Nephron progenitor cell (in vitro differentiated cells): Measurements from ENCODE around the gene YTHDF1.
"Not testable (repeated sequence)": the region's sequence is repeated elsewhere in the genome, so short reads cannot be mapped to it uniquely, and the experiment has no call there.

Source experiments
- DNase-seq: peaks from one replicate; pipeline ENCODE4 v3.0.0; 2021
- H3K27ac Mint-ChIP-seq: 2 replicates; pipeline ENCODE4 v1.8.0; 2021; ENCODE audit warnings: mild to moderate bottlenecking, moderate library complexity, mixed read lengths
- H3K27me3 Mint-ChIP-seq: 2 replicates; pipeline ENCODE4 v1.8.0; 2021; ENCODE audit warnings: mild to moderate bottlenecking, low read depth, mixed read lengths; ENCODE audit not compliant: poor library complexity
- H3K36me3 Mint-ChIP-seq: 2 replicates; pipeline ENCODE4 v1.8.0; 2021; ENCODE audit warnings: low read depth, mixed read lengths
- H3K4me1 Mint-ChIP-seq: 2 replicates; pipeline ENCODE4 v1.8.0; 2021; ENCODE audit warnings: mixed read lengths
- H3K4me3 Mint-ChIP-seq: 2 replicates; pipeline ENCODE4 v1.8.0; 2021; ENCODE audit warnings: mild to moderate bottlenecking, moderate library complexity, mixed read lengths
- H3K9me3 Mint-ChIP-seq: 2 replicates; pipeline ENCODE4 v1.8.0; 2021; ENCODE audit warnings: mild to moderate bottlenecking, moderate library complexity, mixed read lengths
- CTCF ChIP-seq: fragments of 200-600 bp; sonication (generic); IDR thresholded peaks from 2 replicates; pipeline ENCODE4 v1.5.0; 2021; ENCODE audit warnings: antibody characterized with exemption

Gene YTHDF1

GRCh38 chr20:63253065-63253437 is 37.1 kb upstream of the YTHDF1 start:
- Mint-ChIP-seq H3K4me1 (peaks cover 71% of the 10 kb centered on the region), H3K4me3 (peak overlapping the region; percentile 74), H3K27ac (peak overlapping the region; percentile 36), H3K9me3 (peaks cover 28% of the 10 kb centered on the region), H3K36me3 (peaks cover 26% of the 10 kb centered on the region), H3K27me3 (peaks cover 65% of the 10 kb centered on the region)
- TF ChIP-seq CTCF: no peak
- DNase-seq: no peak

GRCh38 chr20:63252284-63252711 is 36.4 kb upstream of the YTHDF1 start:
- Mint-ChIP-seq H3K27ac (no peak overlapping the region), H3K4me3 (peak overlapping the region; percentile 74), H3K36me3 (peaks cover 25% of the 10 kb centered on the region), H3K27me3 (peaks cover 62% of the 10 kb centered on the region), H3K9me3 (peaks cover 28% of the 10 kb centered on the region), H3K4me1 (peaks cover 65% of the 10 kb centered on the region)
- no peak for TF ChIP-seq CTCF
- no peak for DNase-seq

GRCh38 chr20:63251350-63251749 is 35.4 kb upstream of the YTHDF1 start:
- H3K27ac Mint-ChIP-seq, DNase-seq, H3K4me3 Mint-ChIP-seq: not testable (repeated sequence)
- Mint-ChIP-seq H3K4me1 (peaks cover 64% of the 10 kb centered on the region), H3K36me3 (peaks cover 19% of the 10 kb centered on the region), H3K9me3 (peaks cover 23% of the 10 kb centered on the region), H3K27me3 (peaks cover 54% of the 10 kb centered on the region)
- TF ChIP-seq CTCF: peak; percentile 30

GRCh38 chr20:63249891-63250290 is 34.0 kb upstream of the YTHDF1 start:
- no peak for DNase-seq
- H3K4me1 Mint-ChIP-seq: peaks cover 63% of the 10 kb centered on the region
- no peak for TF ChIP-seq CTCF
- no peak overlapping the region for H3K27ac Mint-ChIP-seq
- peaks cover 40% of the 10 kb centered on the region for H3K27me3 Mint-ChIP-seq
- H3K36me3 Mint-ChIP-seq: peaks cover 19% of the 10 kb centered on the region
- H3K9me3 Mint-ChIP-seq: peaks cover 23% of the 10 kb centered on the region
- no peak overlapping the region for H3K4me3 Mint-ChIP-seq

- H3K27me3 Mint-ChIP-seq: peaks cover 36% of the 10 kb centered on the region
- H3K36me3 Mint-ChIP-seq: peaks cover 19% of the 10 kb centered on the region
- no peak for TF ChIP-seq CTCF
- peak overlapping the region; percentile 66 for H3K4me3 Mint-ChIP-seq
- H3K27ac Mint-ChIP-seq: peak overlapping the region; percentile 66
- peaks cover 23% of the 10 kb centered on the region for H3K9me3 Mint-ChIP-seq
- DNase-seq: no peak
- peaks cover 67% of the 10 kb centered on the region for H3K4me1 Mint-ChIP-seq
Observed at GRCh38 chr20:63248835-63249591, 33.1 kb upstream of the YTHDF1 start.

GRCh38 chr20:63247671-63248228 is 31.8 kb upstream of the YTHDF1 start:
- peaks cover 70% of the 10 kb centered on the region for H3K4me1 Mint-ChIP-seq
- peaks cover 23% of the 10 kb centered on the region for H3K9me3 Mint-ChIP-seq
- H3K36me3 Mint-ChIP-seq: peaks cover 19% of the 10 kb centered on the region
- no peak overlapping the region for H3K4me3 Mint-ChIP-seq
- no peak for TF ChIP-seq CTCF
- H3K27ac Mint-ChIP-seq: no peak overlapping the region
- H3K27me3 Mint-ChIP-seq: peaks cover 24% of the 10 kb centered on the region
- no peak for DNase-seq
